Vagina (tissue), 2 donors: ENCODE data around the gene GATA6. TPM values are rescaled to one million over a fixed set of nuclear protein-coding genes. Genes with fewer than 3 reads are reported as not detected.

ENCODE experiments used
- DNase-seq, 2 donors: peaks; one replicate each; pipeline ENCODE4 v3.0.0-alpha.2; 2017; ENCODE audit errors: extremely low spot score in 2 of 2
- H3K27ac ChIP-seq: fragments of 200-600 bp; sonication (generic); one replicate; pipeline ENCODE4 v1.5.1; 2019
- H3K27me3 ChIP-seq: fragments of 200-600 bp; sonication (generic); one replicate; pipeline ENCODE4 v1.5.1; 2019
- H3K36me3 ChIP-seq, 2 donors: fragments of 200-600 bp; sonication (generic); one replicate each; pipeline ENCODE4 v1.5.1; 2017 to 2019
- H3K4me1 ChIP-seq: fragments of 200-600 bp; sonication (generic); one replicate; pipeline ENCODE4 v1.5.1; 2019
- H3K4me3 ChIP-seq, 2 donors: fragments of 200-600 bp; sonication (generic); 1 replicate in 1 of 2; 2 replicates in 1 of 2; pipeline ENCODE4 v1.5.1; 2016 to 2019
- H3K9me3 ChIP-seq: fragments of 200-600 bp; sonication (generic); one replicate; pipeline ENCODE4 v1.5.1; 2019
- CTCF ChIP-seq, 3 experiments: fragments of 450-650 bp in 2 of 3; fragments of 200-600 bp in 1 of 3; sonication (generic) in 1 of 3; IDR thresholded peaks; one replicate each; pipeline ENCODE4 v1.5.1; 2017 to 2019; ENCODE audit warnings: antibody characterized with exemption in 3 of 3, mild to moderate bottlenecking in 2 of 3, moderate library complexity in 2 of 3
- POLR2A ChIP-seq, 2 donors: fragments of 450-650 bp; IDR thresholded peaks; one replicate each; pipeline ENCODE4 v1.6.1; 2017; ENCODE audit warnings: antibody characterized with exemption in 2 of 2, mild to moderate bottlenecking in 2 of 2, moderate library complexity in 2 of 2
- POLR2AphosphoS5 ChIP-seq, 2 donors: sonication (generic); formaldehyde crosslinking; IDR thresholded peaks; one replicate each; pipeline ENCODE4 v1.9.0; 2017; ENCODE audit warnings: antibody characterized with exemption in 2 of 2, mild to moderate bottlenecking in 2 of 2, low read depth in 1 of 2; ENCODE audit not compliant: insufficient read depth in 1 of 2
- intact Hi-C: fragments of 100-400 bp; cut with DNase I; formaldehyde crosslinking; loops from one replicate; pipeline ENCODE4 v1.15.1; 2023
- total RNA-seq: library from RNA; depleted of rRNA; stranded (reverse); fragments of >200 nt; gene quantifications from one replicate; pipeline ENCODE4 v1.2.3, GENCODE V29; 2016

GATA6 gene
- 9.8 TPM for total RNA-seq

DNA sequence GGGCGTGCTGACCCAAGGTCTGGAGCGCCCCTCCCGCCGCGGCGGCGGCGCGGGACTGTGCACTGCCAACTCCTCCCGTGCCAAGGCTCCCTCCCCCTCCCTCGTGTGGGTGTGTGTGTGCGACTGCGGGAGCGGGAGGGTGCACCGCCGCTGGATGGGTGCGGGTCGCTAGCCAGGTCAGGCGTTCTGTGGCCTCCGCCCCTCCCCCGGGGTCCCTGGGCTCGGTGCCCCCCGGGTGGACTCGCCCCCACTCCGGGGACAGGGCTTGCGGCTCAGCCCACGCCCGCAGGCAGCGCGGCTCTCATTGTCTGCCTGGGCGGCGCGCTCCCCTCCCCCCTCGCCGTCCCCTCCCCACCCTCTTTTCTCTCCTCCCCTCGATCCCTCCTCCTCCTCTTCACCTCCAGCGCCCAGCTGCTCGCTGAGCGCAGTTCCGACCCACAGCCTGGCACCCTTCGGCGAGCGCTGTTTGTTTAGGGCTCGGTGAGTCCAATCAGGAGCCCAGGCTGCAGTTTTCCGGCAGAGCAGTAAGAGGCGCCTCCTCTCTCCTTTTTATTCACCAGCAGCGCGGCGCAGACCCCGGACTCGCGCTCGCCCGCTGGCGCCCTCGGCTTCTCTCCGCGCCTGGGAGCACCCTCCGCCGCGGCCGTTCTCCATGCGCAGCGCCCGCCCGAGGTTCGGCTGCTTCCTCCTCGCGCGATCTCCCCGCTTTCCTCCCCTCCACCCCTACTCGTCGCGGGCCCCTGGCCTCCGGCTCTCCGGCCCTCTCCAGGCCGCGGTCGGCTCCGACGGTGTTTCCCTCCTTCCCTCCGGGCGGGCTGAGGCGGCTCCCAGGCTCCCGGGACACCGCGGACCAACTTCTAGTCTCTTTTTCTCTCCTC is at the start of gene GATA6:
GATA6 (plus strand) TSS at position 579 of the 878 bp plus-strand sequence. CDS start 1,556 bp downstream, outside the sequence.
- H3K4me3 ChIP-seq, result peak within 1 kb of the TSS; percentile 66 to 68
- no peak for TF ChIP-seq POLR2A (IDR thresholded peaks at IDR 0.05)
- peak in 1 of 2 donors; percentile 77 for TF ChIP-seq POLR2AphosphoS5 (IDR thresholded peaks at IDR 0.05; ENCODE audit: insufficient read depth in 1 of 2, low read depth in 1 of 2)
- peak in 1 of 3 experiments; percentile 54 for TF ChIP-seq CTCF (IDR thresholded peaks at IDR 0.05)
- H3K9me3 ChIP-seq, result no peaks in the 10 kb centered on the region
- H3K27me3 ChIP-seq, result peaks cover 10% of the 10 kb centered on the region
- peaks cover 40% of the 10 kb centered on the region for H3K4me1 ChIP-seq
- peak within 1 kb of the TSS; percentile 80 for H3K27ac ChIP-seq
- DNase-seq, result peak in 1 of 2 donors; percentile 89
- intact Hi-C loops, result loop anchor here (5.0 kb wide), 1 partner anchor 393 kb away; no protein-coding TSS in a partner anchor
- H3K36me3 ChIP-seq, result no peaks in the 10 kb centered on the region

- no peaks in the 10 kb centered on the region for H3K27me3 ChIP-seq
- no peaks in the 10 kb centered on the region for H3K9me3 ChIP-seq
- no peaks in the 10 kb centered on the region for H3K4me1 ChIP-seq
- H3K4me3 ChIP-seq, result no peak overlapping the region
- H3K27ac ChIP-seq, result no peak overlapping the region
- no peaks in the 10 kb centered on the region for H3K36me3 ChIP-seq
- no peak for DNase-seq
- no peak for TF ChIP-seq CTCF (IDR thresholded peaks at IDR 0.05)
- no peak for TF ChIP-seq POLR2AphosphoS5 (IDR thresholded peaks at IDR 0.05; ENCODE audit: insufficient read depth in 1 of 2, low read depth in 1 of 2)
- no peak for TF ChIP-seq POLR2A (IDR thresholded peaks at IDR 0.05)
- intact Hi-C loops, result no loop called here
Observed at GRCh38 chr18:22124970-22125369, 44.4 kb upstream of the GATA6 start.

- Histone ChIP-seq H3K4me1 (no peaks in the 10 kb centered on the region), H3K9me3 (no peaks in the 10 kb centered on the region), H3K27ac (no peak overlapping the region), H3K4me3 (no peak overlapping the region), H3K27me3 (no peaks in the 10 kb centered on the region), H3K36me3 (no peaks in the 10 kb centered on the region)
- DNase-seq, result no peak
- intact Hi-C loops, result no loop called here
- no peak for TF ChIP-seq POLR2A (IDR thresholded peaks at IDR 0.05)
- no peak for TF ChIP-seq POLR2AphosphoS5 (IDR thresholded peaks at IDR 0.05; ENCODE audit: insufficient read depth in 1 of 2, low read depth in 1 of 2)
- no peak for TF ChIP-seq CTCF (IDR thresholded peaks at IDR 0.05)
Observed at GRCh38 chr18:22128954-22129353, 40.4 kb upstream of the GATA6 start.

DNA sequence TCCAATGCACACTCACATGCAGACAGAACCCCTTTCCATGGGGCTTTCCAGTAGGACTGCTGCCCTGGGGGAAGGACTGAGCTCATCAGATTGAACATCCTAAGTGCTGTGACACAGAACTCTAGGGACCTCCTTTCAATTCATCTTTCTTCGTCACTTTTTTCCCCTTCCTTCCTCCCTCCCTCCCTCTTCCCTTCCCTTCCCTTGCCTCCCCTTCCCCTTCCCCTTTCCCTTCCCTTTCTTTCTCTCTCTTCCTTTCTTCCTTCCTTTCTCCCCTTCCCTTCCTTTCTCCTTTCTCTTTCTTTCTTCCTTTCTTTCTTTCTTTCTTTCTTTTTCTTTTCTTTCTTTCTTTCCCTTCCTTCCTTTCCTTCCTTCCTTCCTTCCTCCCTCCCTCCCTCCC is 39.6 kb upstream of the GATA6 start:
- H3K27me3 ChIP-seq, result no peaks in the 10 kb centered on the region
- no peaks in the 10 kb centered on the region for H3K9me3 ChIP-seq
- DNase-seq, result no peak
- no peak overlapping the region for H3K27ac ChIP-seq
- H3K4me1 ChIP-seq, result no peaks in the 10 kb centered on the region
- intact Hi-C loops, result no loop called here
- H3K36me3 ChIP-seq, result no peaks in the 10 kb centered on the region
- TF ChIP-seq POLR2AphosphoS5 (IDR thresholded peaks at IDR 0.05; ENCODE audit: insufficient read depth in 1 of 2, low read depth in 1 of 2) (no peak), CTCF (IDR thresholded peaks at IDR 0.05) (no peak), POLR2A (IDR thresholded peaks at IDR 0.05) (no peak)
- H3K4me3 ChIP-seq, result no peak overlapping the region

- no peak for DNase-seq
- Histone ChIP-seq H3K4me1 (no peaks in the 10 kb centered on the region), H3K27me3 (no peaks in the 10 kb centered on the region), H3K4me3 (no peak overlapping the region), H3K36me3 (no peaks in the 10 kb centered on the region), H3K27ac (no peak overlapping the region), H3K9me3 (no peaks in the 10 kb centered on the region)
- intact Hi-C loops, result no loop called here
- TF ChIP-seq CTCF (IDR thresholded peaks at IDR 0.05), result no peak
- TF ChIP-seq POLR2AphosphoS5 (IDR thresholded peaks at IDR 0.05; ENCODE audit: insufficient read depth in 1 of 2, low read depth in 1 of 2), result no peak
- no peak for TF ChIP-seq POLR2A (IDR thresholded peaks at IDR 0.05)
Observed at GRCh38 chr18:22132258-22132657, 37.1 kb upstream of the GATA6 start.
